SK-N-SH treated with all-trans-retinoic acid at 6 μM for 48 hours (cell line): ENCODE data around the gene NBEA.

Experiments
- ATAC-seq: fragments of 200-7000 bp; cut with Tn5 transposase; 3 replicates; pipeline ENCODE4 v1.9.1; 2020; ENCODE audit warnings: mild to moderate bottlenecking, moderate library complexity
- ARNTL ChIP-seq: fragments of 450-650 bp; formaldehyde crosslinking; IDR thresholded peaks from 2 replicates; pipeline ENCODE4 v1.5.0; 2020; ENCODE audit warnings: low read depth, mild to moderate bottlenecking, moderate library complexity, borderline replicate concordance
- CSDC2 ChIP-seq: fragments of 250-450 bp; sonication (Bioruptor Pico); IDR thresholded peaks from 2 replicates; pipeline ENCODE4 v1.5.0; 2020; ENCODE audit warnings: mild to moderate bottlenecking, moderate library complexity
- GLIS3 ChIP-seq: fragments of 250-450 bp; sonication (Bioruptor Pico); IDR thresholded peaks from 2 replicates; pipeline ENCODE4 v1.5.0; 2020; ENCODE audit warnings: mild to moderate bottlenecking, moderate library complexity
- ISL1 ChIP-seq: fragments of 250-450 bp; sonication (Bioruptor Pico); IDR thresholded peaks from 2 replicates; pipeline ENCODE4 v2.1.2; 2022; ENCODE audit warnings: mild to moderate bottlenecking, moderate library complexity
- OSR1 ChIP-seq: fragments of 250-450 bp; sonication (Bioruptor Pico); IDR thresholded peaks from 2 replicates; pipeline ENCODE4 v1.8.0; 2022; ENCODE audit warnings: moderate library complexity, mild to moderate bottlenecking, inconsistent platforms
- RARB ChIP-seq: fragments of 250-450 bp; sonication (Bioruptor Pico); IDR thresholded peaks from 2 replicates; pipeline ENCODE4 v1.8.0; 2021; ENCODE audit warnings: mild to moderate bottlenecking, moderate library complexity
- SNAI2 ChIP-seq: fragments of 250-450 bp; sonication (Bioruptor Pico); IDR thresholded peaks from 2 replicates; pipeline ENCODE4 v1.5.0; 2020; ENCODE audit warnings: mild to moderate bottlenecking, moderate library complexity
- TCF4 ChIP-seq: fragments of 250-450 bp; sonication (Bioruptor Pico); IDR thresholded peaks from 2 replicates; pipeline ENCODE4 v1.8.0; 2021; ENCODE audit warnings: mild to moderate bottlenecking, moderate library complexity, borderline replicate concordance
- TOX ChIP-seq: fragments of 250-450 bp; sonication (Bioruptor Pico); IDR thresholded peaks from 2 replicates; pipeline ENCODE4 v1.8.0; 2021; ENCODE audit warnings: mild to moderate bottlenecking, moderate library complexity, borderline replicate concordance
- ZC3H10 ChIP-seq: fragments of 250-450 bp; sonication (Bioruptor Pico); IDR thresholded peaks from 2 replicates; pipeline ENCODE4 v1.5.1; 2021; ENCODE audit warnings: mild to moderate bottlenecking, moderate library complexity
- ZFP3 ChIP-seq: fragments of 250-450 bp; sonication (Bioruptor Pico); IDR thresholded peaks from 2 replicates; pipeline ENCODE4 v1.5.0; 2020; ENCODE audit warnings: mild to moderate bottlenecking, moderate library complexity
- ZNF70 ChIP-seq: fragments of 450-650 bp; formaldehyde crosslinking; IDR thresholded peaks from 2 replicates; pipeline ENCODE4 v1.5.0; 2020; ENCODE audit warnings: mild to moderate bottlenecking, moderate library complexity
- TF ChIP-seq, protein P1 (sequence below): fragments of 250-450 bp; sonication (Bioruptor Pico); IDR thresholded peaks from 2 replicates; pipeline ENCODE4 v1.8.0; 2021; ENCODE audit warnings: low read depth, mild to moderate bottlenecking, moderate library complexity, borderline replicate concordance
- TF ChIP-seq, protein P2 (sequence below): fragments of 250-450 bp; sonication (Bioruptor Pico); IDR thresholded peaks from 2 replicates; pipeline ENCODE4 v1.5.1; 2021; ENCODE audit warnings: mild to moderate bottlenecking, moderate library complexity
- TF ChIP-seq, protein P3 (sequence below): fragments of 250-450 bp; sonication (Bioruptor Pico); IDR thresholded peaks from 2 replicates; pipeline ENCODE4 v1.5.0; 2020; ENCODE audit warnings: mild to moderate bottlenecking, moderate library complexity
- TF ChIP-seq, protein P4 (sequence below): fragments of 250-450 bp; sonication (Bioruptor Pico); IDR thresholded peaks from 2 replicates; pipeline ENCODE4 v1.8.0; 2020; ENCODE audit warnings: mild to moderate bottlenecking, moderate library complexity, borderline replicate concordance
- TF ChIP-seq, protein P5 (sequence below): fragments of 250-450 bp; sonication (Bioruptor Pico); IDR thresholded peaks from 2 replicates; pipeline ENCODE4 v1.5.1; 2020; ENCODE audit warnings: low read depth, mild to moderate bottlenecking, moderate library complexity

The NBEA gene

DNA sequence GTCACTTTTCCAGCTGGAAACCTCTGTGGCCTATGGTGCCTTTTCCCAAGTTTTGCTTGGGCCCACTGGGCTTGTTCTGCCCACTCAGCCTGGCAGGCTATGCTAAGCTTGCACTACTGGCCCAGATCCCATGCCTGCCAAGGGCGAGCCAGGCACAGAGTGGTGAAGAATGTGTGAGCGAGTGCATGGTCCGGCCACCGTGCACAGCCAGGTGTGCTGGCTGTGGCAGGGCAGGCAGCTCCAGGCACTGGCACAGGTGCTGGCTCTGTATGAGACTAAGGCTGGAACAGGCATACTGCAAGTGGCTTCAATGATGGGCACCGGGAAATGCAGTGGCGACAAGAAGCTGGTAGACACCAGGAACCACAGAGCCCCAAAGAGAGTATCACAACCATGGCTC, 584.5 kb downstream of the NBEA start:
- TF ChIP-seq TOX (CRISPR knock-in tag) (no peak), ISL1 (CRISPR knock-in tag) (no peak)
- TF ChIP-seq, protein P1, sequence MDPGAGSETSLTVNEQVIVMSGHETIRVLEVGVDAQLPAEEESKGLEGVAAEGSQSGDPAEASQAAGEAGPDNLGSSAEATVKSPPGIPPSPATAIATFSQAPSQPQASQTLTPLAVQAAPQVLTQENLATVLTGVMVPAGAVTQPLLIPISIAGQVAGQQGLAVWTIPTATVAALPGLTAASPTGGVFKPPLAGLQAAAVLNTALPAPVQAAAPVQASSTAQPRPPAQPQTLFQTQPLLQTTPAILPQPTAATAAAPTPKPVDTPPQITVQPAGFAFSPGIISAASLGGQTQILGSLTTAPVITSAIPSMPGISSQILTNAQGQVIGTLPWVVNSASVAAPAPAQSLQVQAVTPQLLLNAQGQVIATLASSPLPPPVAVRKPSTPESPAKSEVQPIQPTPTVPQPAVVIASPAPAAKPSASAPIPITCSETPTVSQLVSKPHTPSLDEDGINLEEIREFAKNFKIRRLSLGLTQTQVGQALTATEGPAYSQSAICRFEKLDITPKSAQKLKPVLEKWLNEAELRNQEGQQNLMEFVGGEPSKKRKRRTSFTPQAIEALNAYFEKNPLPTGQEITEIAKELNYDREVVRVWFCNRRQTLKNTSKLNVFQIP (CRISPR knock-in tag), result no peak
- TF ChIP-seq, all 23 proteins: peak for 0
- no peak for ATAC-seq

DNA sequence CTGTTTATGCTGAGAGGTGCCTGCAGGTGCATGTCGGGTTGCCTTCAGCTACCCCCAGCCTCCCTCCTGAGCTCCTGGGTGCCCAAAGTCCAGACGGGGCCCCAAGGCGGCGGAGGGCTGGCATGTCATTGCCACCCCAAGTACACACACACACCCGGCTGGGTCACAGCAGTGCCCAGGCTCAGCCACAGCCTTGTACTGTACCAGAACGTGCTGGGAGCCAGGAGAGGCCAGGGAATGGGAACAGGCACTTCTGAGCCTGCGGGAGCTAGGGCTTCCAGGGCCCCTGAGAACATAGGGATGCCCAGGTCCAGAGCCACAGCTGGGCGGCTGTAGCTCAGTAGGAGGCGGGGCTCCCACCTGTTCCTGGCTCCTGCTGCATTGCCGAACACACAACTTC, 585.4 kb downstream of the NBEA start:
- ATAC-seq, result no peak
- TF ChIP-seq RARB (CRISPR knock-in tag) (no peak), GLIS3 (no peak), ZFP3 (CRISPR knock-in tag) (no peak), OSR1 (no peak), ARNTL (CRISPR knock-in tag) (no peak), ZNF70 (CRISPR knock-in tag) (no peak), CSDC2 (CRISPR knock-in tag) (no peak)
- TF ChIP-seq, protein P2, sequence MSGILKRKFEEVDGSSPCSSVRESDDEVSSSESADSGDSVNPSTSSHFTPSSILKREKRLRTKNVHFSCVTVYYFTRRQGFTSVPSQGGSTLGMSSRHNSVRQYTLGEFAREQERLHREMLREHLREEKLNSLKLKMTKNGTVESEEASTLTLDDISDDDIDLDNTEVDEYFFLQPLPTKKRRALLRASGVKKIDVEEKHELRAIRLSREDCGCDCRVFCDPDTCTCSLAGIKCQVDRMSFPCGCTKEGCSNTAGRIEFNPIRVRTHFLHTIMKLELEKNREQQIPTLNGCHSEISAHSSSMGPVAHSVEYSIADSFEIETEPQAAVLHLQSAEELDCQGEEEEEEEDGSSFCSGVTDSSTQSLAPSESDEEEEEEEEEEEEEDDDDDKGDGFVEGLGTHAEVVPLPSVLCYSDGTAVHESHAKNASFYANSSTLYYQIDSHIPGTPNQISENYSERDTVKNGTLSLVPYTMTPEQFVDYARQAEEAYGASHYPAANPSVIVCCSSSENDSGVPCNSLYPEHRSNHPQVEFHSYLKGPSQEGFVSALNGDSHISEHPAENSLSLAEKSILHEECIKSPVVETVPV (CRISPR knock-in tag), result no peak

DNA sequence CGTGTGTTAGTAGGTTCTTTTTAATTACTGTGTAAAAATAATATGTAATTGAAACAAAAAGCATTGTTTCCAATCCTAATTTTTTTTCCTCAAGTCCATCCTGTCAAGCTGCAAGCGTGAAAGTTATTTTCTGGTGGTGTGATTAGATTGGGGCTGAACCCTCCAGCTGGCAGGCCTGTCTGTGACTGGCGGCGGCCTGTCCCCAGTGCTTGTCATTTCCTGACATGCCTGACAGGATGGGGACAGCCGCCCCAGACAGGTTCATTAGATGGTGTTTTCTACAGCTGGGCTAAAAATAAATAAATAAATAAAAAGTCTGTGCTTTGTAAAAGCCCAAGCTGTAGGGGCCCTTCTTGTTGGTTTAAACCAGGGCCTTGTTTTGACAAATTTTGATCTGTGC, 588.1 kb downstream of the NBEA start:
- TF ChIP-seq SNAI2 (CRISPR knock-in tag), result no peak
- TF ChIP-seq, protein P3, sequence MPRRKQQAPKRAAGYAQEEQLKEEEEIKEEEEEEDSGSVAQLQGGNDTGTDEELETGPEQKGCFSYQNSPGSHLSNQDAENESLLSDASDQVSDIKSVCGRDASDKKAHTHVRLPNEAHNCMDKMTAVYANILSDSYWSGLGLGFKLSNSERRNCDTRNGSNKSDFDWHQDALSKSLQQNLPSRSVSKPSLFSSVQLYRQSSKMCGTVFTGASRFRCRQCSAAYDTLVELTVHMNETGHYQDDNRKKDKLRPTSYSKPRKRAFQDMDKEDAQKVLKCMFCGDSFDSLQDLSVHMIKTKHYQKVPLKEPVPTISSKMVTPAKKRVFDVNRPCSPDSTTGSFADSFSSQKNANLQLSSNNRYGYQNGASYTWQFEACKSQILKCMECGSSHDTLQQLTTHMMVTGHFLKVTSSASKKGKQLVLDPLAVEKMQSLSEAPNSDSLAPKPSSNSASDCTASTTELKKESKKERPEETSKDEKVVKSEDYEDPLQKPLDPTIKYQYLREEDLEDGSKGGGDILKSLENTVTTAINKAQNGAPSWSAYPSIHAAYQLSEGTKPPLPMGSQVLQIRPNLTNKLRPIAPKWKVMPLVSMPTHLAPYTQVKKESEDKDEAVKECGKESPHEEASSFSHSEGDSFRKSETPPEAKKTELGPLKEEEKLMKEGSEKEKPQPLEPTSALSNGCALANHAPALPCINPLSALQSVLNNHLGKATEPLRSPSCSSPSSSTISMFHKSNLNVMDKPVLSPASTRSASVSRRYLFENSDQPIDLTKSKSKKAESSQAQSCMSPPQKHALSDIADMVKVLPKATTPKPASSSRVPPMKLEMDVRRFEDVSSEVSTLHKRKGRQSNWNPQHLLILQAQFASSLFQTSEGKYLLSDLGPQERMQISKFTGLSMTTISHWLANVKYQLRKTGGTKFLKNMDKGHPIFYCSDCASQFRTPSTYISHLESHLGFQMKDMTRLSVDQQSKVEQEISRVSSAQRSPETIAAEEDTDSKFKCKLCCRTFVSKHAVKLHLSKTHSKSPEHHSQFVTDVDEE (CRISPR knock-in tag), result 0 out of 2 replicates have a peak, but pooled peaks have one; percentile 39
- ATAC-seq, result peak; percentile 17; the same call in 2 of the 3 replicates

DNA sequence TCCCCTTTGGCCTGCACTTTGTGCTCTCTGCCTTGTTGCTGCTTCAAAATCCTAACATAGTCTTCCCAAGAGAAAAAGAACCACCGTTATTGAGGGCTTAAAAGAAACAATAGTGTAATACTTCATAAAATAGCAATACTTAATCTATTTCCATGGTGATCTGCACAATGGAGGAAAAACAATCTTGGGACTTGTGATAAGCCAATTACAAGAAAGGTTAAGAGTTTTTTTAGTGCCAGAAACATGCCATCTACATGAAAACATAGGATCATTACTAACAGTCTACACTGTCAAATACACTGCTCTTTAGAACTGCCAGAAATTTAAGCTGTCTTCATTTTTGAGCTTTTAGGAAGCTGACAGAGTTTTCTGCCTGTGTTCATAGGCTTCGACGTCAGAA, 588.5 kb downstream of the NBEA start:
- no peak for TF ChIP-seq SNAI2 (CRISPR knock-in tag)
- no peak for TF ChIP-seq ZC3H10 (CRISPR knock-in tag)
- no peak for TF ChIP-seq TCF4 (CRISPR knock-in tag)
- TF ChIP-seq, protein P4, sequence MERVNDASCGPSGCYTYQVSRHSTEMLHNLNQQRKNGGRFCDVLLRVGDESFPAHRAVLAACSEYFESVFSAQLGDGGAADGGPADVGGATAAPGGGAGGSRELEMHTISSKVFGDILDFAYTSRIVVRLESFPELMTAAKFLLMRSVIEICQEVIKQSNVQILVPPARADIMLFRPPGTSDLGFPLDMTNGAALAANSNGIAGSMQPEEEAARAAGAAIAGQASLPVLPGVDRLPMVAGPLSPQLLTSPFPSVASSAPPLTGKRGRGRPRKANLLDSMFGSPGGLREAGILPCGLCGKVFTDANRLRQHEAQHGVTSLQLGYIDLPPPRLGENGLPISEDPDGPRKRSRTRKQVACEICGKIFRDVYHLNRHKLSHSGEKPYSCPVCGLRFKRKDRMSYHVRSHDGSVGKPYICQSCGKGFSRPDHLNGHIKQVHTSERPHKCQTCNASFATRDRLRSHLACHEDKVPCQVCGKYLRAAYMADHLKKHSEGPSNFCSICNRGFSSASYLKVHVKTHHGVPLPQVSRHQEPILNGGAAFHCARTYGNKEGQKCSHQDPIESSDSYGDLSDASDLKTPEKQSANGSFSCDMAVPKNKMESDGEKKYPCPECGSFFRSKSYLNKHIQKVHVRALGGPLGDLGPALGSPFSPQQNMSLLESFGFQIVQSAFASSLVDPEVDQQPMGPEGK, result no peak
- peak; percentile 49 for ATAC-seq

DNA sequence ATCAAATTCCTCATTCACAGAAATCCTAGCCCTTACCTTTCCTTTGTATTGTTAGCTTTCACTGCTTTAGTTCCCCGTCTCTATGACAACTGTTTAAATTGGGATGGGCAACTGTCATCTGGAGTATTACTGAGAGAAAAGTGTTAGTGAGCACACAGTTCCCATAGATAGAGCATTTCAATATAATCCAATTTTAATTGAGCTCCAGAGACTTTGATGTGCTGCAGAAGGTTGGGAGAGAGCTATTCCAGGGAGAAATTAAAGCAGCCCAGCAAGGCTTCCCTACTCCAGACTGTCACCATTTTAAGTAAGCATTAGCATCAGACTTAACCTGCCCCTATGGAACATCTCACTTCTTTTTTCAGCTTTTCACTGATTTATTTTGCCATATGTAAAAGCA, 589.5 kb downstream of the NBEA start:
- no peak for TF ChIP-seq ZFP3 (CRISPR knock-in tag)
- TF ChIP-seq, protein P5, sequence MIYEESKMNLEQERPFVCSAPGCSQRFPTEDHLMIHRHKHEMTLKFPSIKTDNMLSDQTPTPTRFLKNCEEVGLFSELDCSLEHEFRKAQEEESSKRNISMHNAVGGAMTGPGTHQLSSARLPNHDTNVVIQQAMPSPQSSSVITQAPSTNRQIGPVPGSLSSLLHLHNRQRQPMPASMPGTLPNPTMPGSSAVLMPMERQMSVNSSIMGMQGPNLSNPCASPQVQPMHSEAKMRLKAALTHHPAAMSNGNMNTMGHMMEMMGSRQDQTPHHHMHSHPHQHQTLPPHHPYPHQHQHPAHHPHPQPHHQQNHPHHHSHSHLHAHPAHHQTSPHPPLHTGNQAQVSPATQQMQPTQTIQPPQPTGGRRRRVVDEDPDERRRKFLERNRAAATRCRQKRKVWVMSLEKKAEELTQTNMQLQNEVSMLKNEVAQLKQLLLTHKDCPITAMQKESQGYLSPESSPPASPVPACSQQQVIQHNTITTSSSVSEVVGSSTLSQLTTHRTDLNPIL (CRISPR knock-in tag), result no peak
- peak; percentile 39 for ATAC-seq
